SW480 (cell line): Measurements from ENCODE around the gene GJB5.

Source experiments
- DNase-seq: peaks from one replicate; pipeline ENCODE4 v3.0.0-alpha.2; 2016; ENCODE audit warnings: low spot score

GJB5 gene

DNA sequence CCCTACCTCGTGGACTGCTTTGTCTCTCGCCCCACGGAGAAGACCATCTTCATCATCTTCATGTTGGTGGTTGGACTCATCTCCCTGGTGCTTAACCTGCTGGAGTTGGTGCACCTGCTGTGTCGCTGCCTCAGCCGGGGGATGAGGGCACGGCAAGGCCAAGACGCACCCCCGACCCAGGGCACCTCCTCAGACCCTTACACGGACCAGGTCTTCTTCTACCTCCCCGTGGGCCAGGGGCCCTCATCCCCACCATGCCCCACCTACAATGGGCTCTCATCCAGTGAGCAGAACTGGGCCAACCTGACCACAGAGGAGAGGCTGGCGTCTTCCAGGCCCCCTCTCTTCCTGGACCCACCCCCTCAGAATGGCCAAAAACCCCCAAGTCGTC, 39.9 kb downstream of the GJB5 start:
- no peak for DNase-seq

DNA sequence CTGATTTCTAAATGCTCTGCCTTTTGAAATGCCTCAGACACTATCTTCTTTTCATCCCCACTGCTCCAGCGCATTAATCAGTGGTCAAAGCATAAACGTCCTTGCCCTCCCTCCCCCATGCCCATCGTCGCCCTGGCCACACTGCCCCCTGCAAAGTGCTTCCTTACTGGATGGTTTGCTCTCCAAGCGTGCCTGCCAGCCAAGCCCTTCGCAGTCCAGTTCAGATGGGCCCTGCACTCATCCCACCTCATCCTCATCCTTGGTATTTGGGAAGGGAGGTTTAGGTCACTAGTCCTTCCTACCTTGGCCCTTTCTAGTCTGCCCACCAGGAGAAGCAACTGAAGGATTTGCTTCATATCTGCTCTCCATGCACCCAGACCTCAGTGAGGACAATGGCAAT, 41.1 kb downstream of the GJB5 start:
- no peak for DNase-seq

DNA sequence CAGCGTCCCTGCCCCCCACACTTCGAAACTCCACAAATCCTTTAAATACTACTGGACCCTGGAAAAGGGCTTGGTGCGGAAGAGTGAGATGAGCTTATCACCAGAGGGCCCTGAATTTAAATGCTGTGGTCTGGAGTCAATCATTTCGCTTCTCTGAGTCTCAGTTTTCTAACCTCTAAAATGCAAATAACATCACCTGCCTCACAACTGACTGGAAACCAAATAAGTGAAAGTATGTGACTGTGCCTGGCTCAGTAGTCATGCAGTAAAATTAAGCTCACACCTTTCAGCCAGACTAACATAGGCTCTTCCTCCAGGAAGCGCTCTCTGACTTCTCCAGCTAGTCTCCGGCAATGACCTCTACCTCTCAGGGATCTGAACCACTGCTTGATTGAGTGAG, 42.1 kb downstream of the GJB5 start:
- no peak for DNase-seq

DNA sequence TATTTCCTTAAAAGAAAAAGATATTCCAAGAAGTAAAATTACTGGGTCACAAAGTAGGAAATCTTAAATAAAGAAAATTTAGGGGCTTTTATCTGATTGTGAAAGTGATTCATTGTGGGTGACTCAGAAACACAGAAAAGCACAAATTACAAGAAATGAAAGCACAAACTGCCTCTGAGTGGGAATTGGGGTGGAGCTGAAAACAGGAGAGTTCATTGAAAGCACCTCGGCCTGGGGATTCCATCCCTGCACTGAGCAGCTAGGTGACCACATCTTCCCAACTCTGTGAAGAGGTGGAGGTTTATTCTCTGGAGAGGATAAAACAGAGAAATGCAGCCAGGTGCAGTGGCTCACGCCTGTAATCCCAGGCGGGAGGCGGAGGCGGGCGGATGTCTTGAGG, 45.4 kb downstream of the GJB5 start:
- no peak for DNase-seq

DNA sequence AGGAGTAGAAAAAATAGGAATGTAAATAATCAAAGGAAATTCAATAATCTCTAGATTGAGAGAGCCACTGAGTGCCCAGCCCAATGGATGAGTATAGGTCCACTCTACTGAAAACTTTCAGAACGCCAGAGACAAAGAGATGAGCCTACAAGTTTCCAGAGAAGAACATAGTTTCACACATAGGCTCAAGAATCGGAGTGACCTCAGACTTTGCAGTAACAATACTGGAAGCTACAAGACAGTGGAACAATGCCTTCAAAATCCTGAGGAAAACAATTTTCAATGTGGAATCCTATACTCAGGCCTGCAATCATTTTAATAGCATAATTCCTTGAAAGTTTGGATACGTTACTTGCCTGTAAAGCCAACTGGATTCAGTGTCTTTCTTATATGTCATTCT, 48.9 kb downstream of the GJB5 start:
- DNase-seq = no peak

DNA sequence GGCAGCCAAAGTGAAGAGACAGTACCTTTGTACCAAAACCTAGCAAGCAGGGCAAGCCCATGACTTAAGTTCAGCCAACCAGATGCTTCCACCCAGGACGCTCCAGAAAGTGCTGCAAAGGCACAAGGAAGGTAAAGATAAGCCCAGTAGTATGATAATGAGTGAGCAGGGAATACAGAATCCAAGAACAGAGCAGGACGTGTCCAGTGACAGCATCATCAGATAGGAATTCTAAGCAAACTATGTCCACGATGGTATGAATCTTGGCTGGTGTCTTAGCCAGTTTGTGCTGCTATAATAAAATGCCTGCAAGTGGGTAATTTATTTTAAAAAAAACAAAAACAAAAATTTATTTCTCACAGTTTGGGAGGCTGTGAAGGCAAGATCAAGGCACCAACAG, 51.5 kb downstream of the GJB5 start:
- no peak for DNase-seq
